ENCODE results near the gene DIP2A. TPM values are rescaled to one million over a fixed set of nuclear protein-coding genes. Genes with fewer than 3 reads are reported as not detected.

DIP2A gene
- total and polyA plus RNA-seq, 2 of the 13 experiments (the other 11 are each of a cell fraction or from before 2014, with no cell fraction given), result 18.5 to 37.6 TPM

GRCh38 chr21:46457801-46458314 is 833 bp upstream of the DIP2A start (continued):
- no peak for TF ChIP-seq ZNF407 (CRISPR knock-in tag; IDR thresholded peaks at IDR 0.05; ENCODE audit: not compliant biosample characterization)
- no peak for TF ChIP-seq MYPOP (CRISPR knock-in tag; IDR thresholded peaks at IDR 0.05)
- TF ChIP-seq CREBL2 (CRISPR knock-in tag; IDR thresholded peaks at IDR 0.05; ENCODE audit: borderline replicate concordance), result no peak
- no peak for TF ChIP-seq ELF4 (CRISPR knock-in tag; IDR thresholded peaks at IDR 0.05; ENCODE audit: borderline replicate concordance)
- no peak for TF ChIP-seq ZNF781 (CRISPR knock-in tag; IDR thresholded peaks at IDR 0.05; ENCODE audit: borderline replicate concordance, not compliant biosample characterization)
- TF ChIP-seq SIN3A (IDR thresholded peaks at IDR 0.05; ENCODE audit: borderline replicate concordance, low read depth, low read length), result no peak
- TF ChIP-seq ZNF564 (CRISPR knock-in tag; IDR thresholded peaks at IDR 0.05), result no peak
- TF ChIP-seq KDM2A (CRISPR knock-in tag; IDR thresholded peaks at IDR 0.05; ENCODE audit: borderline replicate concordance, low read depth), result no peak
- TF ChIP-seq FOXA3 (CRISPR knock-in tag; IDR thresholded peaks at IDR 0.05), result no peak
- TF ChIP-seq PHF20 (CRISPR knock-in tag; IDR thresholded peaks at IDR 0.05), result no peak
- TF ChIP-seq ZNF740 (CRISPR knock-in tag; IDR thresholded peaks at IDR 0.05), result no peak; the same call in 1 of the 2 replicates
- TF ChIP-seq ZFP37 (CRISPR knock-in tag; IDR thresholded peaks at IDR 0.05; ENCODE audit: borderline replicate concordance), result no peak
- TF ChIP-seq HMG20B (CRISPR knock-in tag; conservative IDR thresholded peaks at IDR 0.05), result no peak
- no peak for TF ChIP-seq ZNF121 (CRISPR knock-in tag; IDR thresholded peaks at IDR 0.05)
- TF ChIP-seq ZNF101 (CRISPR knock-in tag; IDR thresholded peaks at IDR 0.05; ENCODE audit: borderline replicate concordance, low read depth), result no peak
- no peak for TF ChIP-seq ZKSCAN1 (IDR thresholded peaks at IDR 0.05; ENCODE audit: low read length)
- TF ChIP-seq ZNF7 (CRISPR knock-in tag; IDR thresholded peaks at IDR 0.05), result no peak
- TF ChIP-seq NR0B2 (CRISPR knock-in tag; IDR thresholded peaks at IDR 0.05), result no peak
- TF ChIP-seq GTF2F1 (IDR thresholded peaks at IDR 0.05; ENCODE audit: low read length), result no peak
- TF ChIP-seq TARDBP (CRISPR knock-in tag; IDR thresholded peaks at IDR 0.05), result peak; percentile 28; the same call in 1 of the 2 replicates
- TF ChIP-seq PRPF4 (IDR thresholded peaks at IDR 0.05; ENCODE audit: low read depth, low read length, poor library complexity, severe bottlenecking), result no peak

Data from HepG2 (cell line).